Thoracic aorta (tissue), 2 donors: ENCODE measurements around the gene THRB. TPM values are rescaled to one million over a fixed set of nuclear protein-coding genes. Genes with fewer than 3 reads are reported as not detected.
A peak's percentile ranks its signal among the peaks of the same experiment; 100 is the strongest.

ENCODE experiments used
- ATAC-seq: fragments of 150-250 bp; one replicate; pipeline ENCODE4 v1.8.0; 2017; ENCODE audit warnings: low read depth; ENCODE audit not compliant: insufficient number of reproducible peaks, low FRiP score
- DNase-seq: peaks from one replicate; pipeline ENCODE4 v3.0.0-alpha.2; 2020; ENCODE audit warnings: low spot score
- H3K27ac ChIP-seq, 2 donors: fragments of 200-600 bp; sonication (generic); 1 replicate in 1 of 2; 2 replicates in 1 of 2; pipeline ENCODE4 v1.5.1; 2016; ENCODE audit warnings: mild to moderate bottlenecking in 2 of 2, moderate library complexity in 2 of 2
- H3K27me3 ChIP-seq: fragments of 200-600 bp; sonication (generic); replicated peaks from 2 replicates; pipeline ENCODE4 v1.6.0; 2016; ENCODE audit warnings: mild to moderate bottlenecking; ENCODE audit not compliant: insufficient read depth
- H3K36me3 ChIP-seq: fragments of 200-600 bp; sonication (generic); one replicate; pipeline ENCODE4 v1.5.1; 2016
- H3K4me1 ChIP-seq, 2 donors: fragments of 200-600 bp; sonication (generic); 1 replicate in 1 of 2; 2 replicates in 1 of 2; pipeline versions ENCODE4 v1.5.1 to v1.6.0; 2016; ENCODE audit warnings: low read depth in 2 of 2, mild to moderate bottlenecking in 1 of 2; ENCODE audit not compliant: control insufficient read depth in 1 of 2
- H3K4me3 ChIP-seq: fragments of 200-600 bp; sonication (generic); 2 replicates; pipeline ENCODE4 v1.5.1; 2016; ENCODE audit warnings: mild to moderate bottlenecking
- H3K9me3 ChIP-seq: fragments of 200-600 bp; sonication (generic); 2 replicates; pipeline ENCODE4 v1.5.1; 2016
- CTCF ChIP-seq: fragments of 200-600 bp; sonication (generic); IDR thresholded peaks from one replicate; pipeline ENCODE4 v1.5.1; 2019; ENCODE audit warnings: antibody characterized with exemption
- total RNA-seq, 2 donors: library from RNA; depleted of rRNA; stranded (reverse); fragments of >200 nt; gene quantifications; one replicate each; pipeline versions ENCODE4 v1.1.0 to v1.2.3, GENCODE V29; 2016

Gene THRB
- total RNA-seq, 2 donors from 2014 or later: 40.3 to 65.6 TPM

- no peak for ATAC-seq
- peaks cover 12 to 21% of the 10 kb centered on the region in 2 donors for H3K4me1 ChIP-seq
- H3K27ac ChIP-seq: no peak overlapping the region
- no peak for TF ChIP-seq CTCF
- H3K36me3 ChIP-seq: no peaks in the 10 kb centered on the region
- H3K9me3 ChIP-seq: no peaks in the 10 kb centered on the region
- H3K4me3 ChIP-seq: no peak overlapping the region
- no peaks in the 10 kb centered on the region for H3K27me3 ChIP-seq
- no peak for DNase-seq
These were observed 30.3 kb downstream of the THRB start for GRCh38 chr3:24464389-24464788.

- ATAC-seq (no peak), DNase-seq (no peak)
- Histone ChIP-seq H3K4me3 (no peak overlapping the region), H3K36me3 (no peaks in the 10 kb centered on the region), H3K27me3 (no peaks in the 10 kb centered on the region), H3K27ac (peak overlapping the region in 1 of 2 donors; percentile 24), H3K4me1 (peaks cover 12 to 21% of the 10 kb centered on the region in 2 donors), H3K9me3 (no peaks in the 10 kb centered on the region)
- no peak for TF ChIP-seq CTCF
These were observed 31.9 kb downstream of the THRB start for GRCh38 chr3:24462737-24463136.

- Histone ChIP-seq H3K27me3 (no peaks in the 10 kb centered on the region), H3K36me3 (no peaks in the 10 kb centered on the region), H3K4me1 (peaks cover 14 to 29% of the 10 kb centered on the region in 2 donors), H3K27ac (peak overlapping the region in 1 of 2 donors; percentile 48), H3K9me3 (no peaks in the 10 kb centered on the region), H3K4me3 (no peak overlapping the region)
- DNase-seq: no peak
- peak; percentile 64 for ATAC-seq
- TF ChIP-seq CTCF: no peak
These were observed 33.7 kb downstream of the THRB start for GRCh38 chr3:24460974-24461373.

GRCh38 chr3:24457719-24458118 is 36.9 kb downstream of the THRB start:
- Histone ChIP-seq H3K4me3 (no peak overlapping the region), H3K36me3 (no peaks in the 10 kb centered on the region), H3K4me1 (peaks cover 16 to 25% of the 10 kb centered on the region in 2 donors), H3K27me3 (no peaks in the 10 kb centered on the region), H3K9me3 (no peaks in the 10 kb centered on the region), H3K27ac (no peak overlapping the region)
- no peak for DNase-seq
- TF ChIP-seq CTCF: no peak
- ATAC-seq: no peak

DNA sequence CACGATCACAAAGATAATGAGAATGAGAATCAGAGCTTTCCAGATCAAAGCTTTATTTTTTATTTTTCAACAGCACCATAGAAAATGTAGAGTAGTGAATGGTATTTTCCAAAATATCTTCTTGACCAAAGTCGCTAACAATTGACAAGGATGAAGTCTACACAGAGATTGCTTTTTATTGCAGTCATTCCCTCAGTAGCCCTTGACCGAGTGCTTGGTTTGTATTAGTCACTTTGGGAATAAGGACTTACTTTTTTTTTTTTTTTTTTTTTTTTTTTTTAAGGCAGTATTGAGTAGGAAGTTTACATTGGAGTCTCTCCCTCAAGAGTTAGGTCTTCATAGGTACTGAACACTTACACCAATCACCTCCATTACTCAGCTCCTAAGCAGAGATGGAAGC is 39.8 kb downstream of the THRB start:
- H3K27me3 ChIP-seq: no peaks in the 10 kb centered on the region
- no peak for ATAC-seq
- no peaks in the 10 kb centered on the region for H3K9me3 ChIP-seq
- DNase-seq: no peak
- H3K4me3 ChIP-seq: no peak overlapping the region
- H3K36me3 ChIP-seq: no peaks in the 10 kb centered on the region
- peaks cover 17 to 26% of the 10 kb centered on the region in 2 donors for H3K4me1 ChIP-seq
- no peak for TF ChIP-seq CTCF
- no peak overlapping the region for H3K27ac ChIP-seq
